Gastroesophageal sphincter (tissue), 3 donors: ENCODE data around the gene DPPA4.

Source experiments
- CTCF ChIP-seq, 4 experiments: fragments of 200-600 bp in 2 of 4; fragments of 450-650 bp in 2 of 4; sonication (generic) in 1 of 4; IDR thresholded peaks; one replicate each; pipeline ENCODE4 v1.5.1; 2017 to 2019; ENCODE audit warnings: antibody characterized with exemption in 4 of 4, mild to moderate bottlenecking in 2 of 4, moderate library complexity in 2 of 4
- EP300 ChIP-seq: sonication (generic); formaldehyde crosslinking; IDR thresholded peaks from one replicate; pipeline ENCODE4 v1.6.1; 2017; ENCODE audit warnings: antibody characterized with exemption, mild to moderate bottlenecking
- POLR2A ChIP-seq, 2 donors: fragments of 450-650 bp; IDR thresholded peaks; one replicate each; pipeline ENCODE4 v1.6.1; 2017; ENCODE audit warnings: antibody characterized with exemption in 2 of 2, mild to moderate bottlenecking in 2 of 2, moderate library complexity in 1 of 2
- POLR2AphosphoS5 ChIP-seq: sonication (generic); formaldehyde crosslinking; IDR thresholded peaks from one replicate; pipeline ENCODE4 v1.6.1; 2017; ENCODE audit warnings: antibody characterized with exemption

DNA sequence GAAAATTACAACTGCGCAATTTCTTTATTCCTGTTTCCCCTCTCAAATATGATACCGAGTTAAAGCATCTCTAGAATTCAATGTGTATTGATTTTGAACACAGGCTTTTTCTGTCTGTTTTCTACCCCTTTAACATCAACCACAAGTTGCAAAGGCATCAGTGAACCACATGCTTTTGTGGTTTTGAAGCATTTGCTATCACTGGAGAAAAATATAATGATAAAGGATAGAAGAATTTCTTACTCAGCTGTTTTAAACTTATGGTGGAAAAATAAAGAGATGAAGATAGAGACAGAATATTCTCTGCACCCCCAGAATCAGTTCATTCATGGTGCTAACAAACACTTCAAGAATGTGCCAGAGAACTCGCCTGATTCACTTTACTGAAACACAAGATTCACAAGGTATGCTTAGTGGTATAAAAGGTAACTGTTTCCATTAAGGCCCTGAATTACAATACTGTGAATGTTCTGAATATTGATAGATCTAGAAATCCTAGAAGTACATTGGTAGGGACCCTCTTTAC lies 9.5 kb upstream of the DPPA4 start:
- TF ChIP-seq CTCF (IDR thresholded peaks at IDR 0.05) (no peak), EP300 (no peak), POLR2AphosphoS5 (no peak), POLR2A (IDR thresholded peaks at IDR 0.05) (no peak)
